ENCODE data around the gene PSMB10. TPM values are rescaled to one million over a fixed set of nuclear protein-coding genes. Genes with fewer than 3 reads are reported as not detected.
"Not testable (repeated sequence)": the region's sequence is repeated elsewhere in the genome, so short reads cannot be mapped to it uniquely, and the experiment has no call there.

Gene PSMB10
- total and polyA plus RNA-seq, 8 donors = 22.8 to 205 (median 73.7) TPM

GRCh38 chr16:67939507-67940445, 3.1 kb upstream of the PSMB10 start:
- H3K4me1 ChIP-seq = peaks cover 37 to 64% (median 63%) of the 10 kb centered on the region in 4 donors
- peak overlapping the region in 2 of 5 donors; percentile 25 to 26 for H3K27ac ChIP-seq
- no peak overlapping the region for H3K4me3 ChIP-seq
- intact Hi-C loops (cut with DNase I; ENCODE audit: low total_unique reads) = loop anchor here (10.0 kb wide), 1 partner anchor 115 kb away; no protein-coding TSS in a partner anchor
- TF ChIP-seq POLR2AphosphoS5 (IDR thresholded peaks at IDR 0.05) (peak in 1 of 3 donors; percentile 20), EP300 (IDR thresholded peaks at IDR 0.05) (no peak)
- WGBS, 5 donors = 61 to 67% (median 63%) methylated on average over 14 to 33 of the region's 33 CpGs
- peak in 1 of 2 donors; percentile 80 for DNase-seq
- peaks cover 3 to 47% (median 29%) of the 10 kb centered on the region in 4 donors for H3K36me3 ChIP-seq
- H3K9me3 ChIP-seq = no peaks in the 10 kb centered on the region
- no peaks in the 10 kb centered on the region for H3K27me3 ChIP-seq

- H3K36me3 ChIP-seq = peaks cover 5 to 48% (median 32%) of the 10 kb centered on the region in 4 donors
- not testable (repeated sequence) for H3K9me3 ChIP-seq, DNase-seq, H3K27me3 ChIP-seq, H3K4me3 ChIP-seq
- H3K27ac ChIP-seq = peak overlapping the region in 2 of 5 donors; percentile 97 to 99
- 90 to 98% (median 93%) methylated on average over 5 of the region's 5 CpGs for whole genome bisulfite sequencing, 5 donors
- intact Hi-C loops (cut with DNase I; ENCODE audit: low total_unique reads) = loop anchor here (10.0 kb wide), 1 partner anchor 113 kb away; no protein-coding TSS in a partner anchor
- peaks cover 27 to 54% (median 50%) of the 10 kb centered on the region in 4 donors for H3K4me1 ChIP-seq
Observed at GRCh38 chr16:67937713-67938112, 1.1 kb upstream of the PSMB10 start.

- TF ChIP-seq CTCF (IDR thresholded peaks at IDR 0.05) = no peak
- TF ChIP-seq POLR2A (IDR thresholded peaks at IDR 0.05) = no peak
- TF ChIP-seq EP300 (IDR thresholded peaks at IDR 0.05) = no peak
- no peak for TF ChIP-seq POLR2AphosphoS5 (IDR thresholded peaks at IDR 0.05)
- H3K36me3 ChIP-seq = peaks cover 5 to 48% (median 30%) of the 10 kb centered on the region in 4 donors
- H3K9me3 ChIP-seq = no peaks in the 10 kb centered on the region
- DNase-seq = peak in 1 of 2 donors; percentile 78
- peaks cover 27 to 49% (median 44%) of the 10 kb centered on the region in 4 donors for H3K4me1 ChIP-seq
- intact Hi-C loops (cut with DNase I; ENCODE audit: low total_unique reads) = loop anchor here (10.0 kb wide), 1 partner anchor 112 kb away; no protein-coding TSS in a partner anchor
- peak overlapping the region; percentile 81 to 99 (median 97) for H3K27ac ChIP-seq
- 41 to 49% (median 44%) methylated on average over 6 of the region's 6 CpGs for WGBS, 5 donors
- H3K27me3 ChIP-seq = no peaks in the 10 kb centered on the region
- H3K4me3 ChIP-seq = peak overlapping the region; percentile 75 to 89 (median 88)
Observed at GRCh38 chr16:67936880-67937605, 393 bp upstream of the PSMB10 start.

GRCh38 chr16:67935402-67936123, 1.1 kb downstream of the PSMB10 start:
- intact Hi-C loops (cut with DNase I; ENCODE audit: low total_unique reads) = loop anchor here (10.0 kb wide), 1 partner anchor 111 kb away; no protein-coding TSS in a partner anchor
- H3K4me1 ChIP-seq = peaks cover 27 to 39% (median 36%) of the 10 kb centered on the region in 4 donors
- no peaks in the 10 kb centered on the region for H3K9me3 ChIP-seq
- peak; percentile 97 to 99 for DNase-seq
- 2 to 6% (median 3%) methylated on average over 25 to 55 of the region's 55 CpGs for WGBS, 5 donors
- peaks cover 5 to 54% (median 38%) of the 10 kb centered on the region in 4 donors for H3K36me3 ChIP-seq
- no peaks in the 10 kb centered on the region for H3K27me3 ChIP-seq
- peak overlapping the region; percentile 81 to 99 (median 97) for H3K27ac ChIP-seq
- TF ChIP-seq POLR2AphosphoS5 (IDR thresholded peaks at IDR 0.05) (peak; percentile 29 to 94 (median 80)), EP300 (IDR thresholded peaks at IDR 0.05) (no peak), POLR2A (IDR thresholded peaks at IDR 0.05) (no peak), CTCF (IDR thresholded peaks at IDR 0.05) (peak in 1 of 7 experiments; percentile 17)
- H3K4me3 ChIP-seq = peak overlapping the region; percentile 75 to 89 (median 88)
